Fibroblast of pulmonary artery (primary cell): Measurements from ENCODE around the gene MPRIP.
"Not testable (repeated sequence)": the region's sequence is repeated elsewhere in the genome, so short reads cannot be mapped to it uniquely, and the experiment has no call there.

Experiments used
- DNase-seq: peaks from one replicate; pipeline ENCODE4 v3.0.0-alpha.2; 2010; ENCODE audit warnings: low read depth
- H3K4me3 ChIP-seq: replicated peaks from 2 replicates; pipeline ENCODE4 v1.5.1; 2011; ENCODE audit warnings: low read depth, mild to moderate bottlenecking, control low read depth, low read length, moderate library complexity
- CTCF ChIP-seq: IDR thresholded peaks from 2 replicates; pipeline ENCODE4 v1.5.1; 2011; ENCODE audit warnings: mild to moderate bottlenecking, control low read depth, low read length, inconsistent platforms; ENCODE audit errors: missing control alignments

Gene MPRIP

GRCh38 chr17:17132746-17133145, 90.5 kb downstream of the MPRIP start:
- no peak for TF ChIP-seq CTCF
- no peak for DNase-seq
- no peak overlapping the region for H3K4me3 ChIP-seq

- DNase-seq: no peak
- TF ChIP-seq CTCF: no peak
Measured at GRCh38 chr17:17134051-17134956, 92.0 kb downstream of the MPRIP start.

GRCh38 chr17:17134957-17135333, 92.7 kb downstream of the MPRIP start:
- DNase-seq: no peak
- no peak for TF ChIP-seq CTCF
- H3K4me3 ChIP-seq: no peak overlapping the region

More at GRCh38 chr17:17134051-17134956, 92.0 kb downstream of the MPRIP start:
- H3K4me3 ChIP-seq: no peak overlapping the region

GRCh38 chr17:17136221-17136620, 94.0 kb downstream of the MPRIP start:
- DNase-seq, H3K4me3 ChIP-seq: not testable (repeated sequence)

- no peak for DNase-seq
- H3K4me3 ChIP-seq: no peak overlapping the region
- TF ChIP-seq CTCF: no peak
Measured at GRCh38 chr17:17137731-17138585, 95.7 kb downstream of the MPRIP start.

- DNase-seq: no peak
- H3K4me3 ChIP-seq: no peak overlapping the region
- TF ChIP-seq CTCF: no peak
Measured at GRCh38 chr17:17139972-17140589, 97.8 kb downstream of the MPRIP start.

GRCh38 chr17:17140590-17140980, 98.3 kb downstream of the MPRIP start:
- TF ChIP-seq CTCF: peak; percentile 23
- no peak overlapping the region for H3K4me3 ChIP-seq
- peak; percentile 69 for DNase-seq
